IPS-18a (cell line): Measurements from ENCODE around the gene MRE11.
A peak's percentile ranks its signal among the peaks of the same experiment; 100 is the strongest.
"Not testable (repeated sequence)": the region's sequence is repeated elsewhere in the genome, so short reads cannot be mapped to it uniquely, and the experiment has no call there.

Experiments
- H3K27ac ChIP-seq: one replicate; pipeline ENCODE4 v1.5.1; 2013; ENCODE audit warnings: low read length
- H3K27me3 ChIP-seq: one replicate; pipeline ENCODE4 v1.6.1; 2013; ENCODE audit warnings: mild to moderate bottlenecking, low read length; ENCODE audit not compliant: control insufficient read depth, insufficient read depth
- H3K36me3 ChIP-seq: one replicate; pipeline ENCODE4 v1.6.1; 2013; ENCODE audit warnings: low read depth, low read length; ENCODE audit not compliant: control insufficient read depth
- H3K4me1 ChIP-seq: one replicate; pipeline ENCODE4 v1.6.1; 2013; ENCODE audit warnings: low read depth, low read length; ENCODE audit not compliant: control insufficient read depth
- H3K4me3 ChIP-seq: one replicate; pipeline ENCODE4 v1.5.1; 2013; ENCODE audit warnings: low read length
- H3K9ac ChIP-seq: one replicate; pipeline ENCODE4 v1.6.1; 2013; ENCODE audit warnings: mild to moderate bottlenecking, low read length, moderate library complexity
- H3K9me3 ChIP-seq: one replicate; pipeline ENCODE4 v1.6.1; 2013; ENCODE audit warnings: low read depth, low read length; ENCODE audit not compliant: control insufficient read depth

Gene MRE11

DNA sequence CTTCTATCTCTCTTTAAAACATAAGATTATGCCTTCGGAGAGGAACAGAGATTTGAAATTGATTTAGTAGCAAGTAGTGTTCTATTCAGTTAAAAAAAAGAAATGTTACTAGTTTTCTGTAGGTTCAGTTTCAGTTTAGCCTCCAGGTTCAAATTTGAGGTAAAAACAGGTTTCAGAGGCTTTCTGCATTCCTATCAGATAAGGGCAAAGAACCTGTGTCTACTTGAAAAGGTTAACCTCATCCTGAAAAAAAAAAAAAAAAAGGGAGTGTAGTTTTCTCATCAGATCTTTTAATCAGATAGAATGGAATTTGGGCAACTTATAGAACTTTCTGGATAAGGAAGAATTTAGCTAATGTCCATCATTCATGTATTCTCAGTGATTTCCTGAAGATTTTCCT, 30.7 kb upstream of the MRE11 start:
- no peaks in the 10 kb centered on the region for H3K27me3 ChIP-seq
- no peaks in the 10 kb centered on the region for H3K4me1 ChIP-seq
- no peaks in the 10 kb centered on the region for H3K36me3 ChIP-seq
- H3K4me3 ChIP-seq, result no peak overlapping the region
- H3K9ac ChIP-seq, result no peak overlapping the region
- no peaks in the 10 kb centered on the region for H3K9me3 ChIP-seq
- no peak overlapping the region for H3K27ac ChIP-seq

- Histone ChIP-seq H3K9ac (no peak overlapping the region), H3K9me3 (no peaks in the 10 kb centered on the region), H3K4me1 (no peaks in the 10 kb centered on the region), H3K27me3 (no peaks in the 10 kb centered on the region), H3K4me3 (no peak overlapping the region), H3K36me3 (no peaks in the 10 kb centered on the region), H3K27ac (no peak overlapping the region)
Observed at GRCh38 chr11:94521684-94522083, 28.0 kb upstream of the MRE11 start.

DNA sequence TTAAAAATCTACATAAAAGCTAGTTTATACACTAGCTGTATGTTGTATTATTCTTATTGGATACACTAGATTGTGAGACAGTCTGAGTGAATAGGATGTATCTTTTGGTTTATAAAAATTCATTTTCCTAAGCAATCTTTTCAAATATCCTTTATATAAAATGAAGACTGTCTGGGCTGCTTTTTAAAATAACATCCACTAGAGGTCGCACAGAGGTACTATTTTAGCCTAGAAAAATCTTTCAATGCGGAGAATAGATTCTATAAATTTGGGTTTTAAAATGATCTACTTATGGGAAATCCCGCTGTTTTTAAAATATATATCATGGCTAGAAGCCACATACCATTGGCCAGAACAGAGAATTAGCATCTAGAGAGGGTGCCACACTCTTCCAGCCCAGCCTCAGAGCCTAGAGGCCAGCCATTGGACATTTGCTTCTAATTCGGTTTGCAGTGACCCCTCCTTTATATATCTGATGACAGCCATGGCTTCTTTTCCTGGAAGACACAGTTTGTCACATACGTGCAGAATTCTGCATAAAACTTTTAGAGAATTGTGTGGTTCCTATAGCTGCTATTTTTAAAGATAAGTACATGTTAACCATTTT, 25.9 kb upstream of the MRE11 start:
- Histone ChIP-seq H3K9me3 (no peaks in the 10 kb centered on the region), H3K9ac (no peak overlapping the region), H3K4me1 (no peaks in the 10 kb centered on the region), H3K27ac (no peak overlapping the region), H3K27me3 (no peaks in the 10 kb centered on the region), H3K4me3 (no peak overlapping the region), H3K36me3 (no peaks in the 10 kb centered on the region)

- no peaks in the 10 kb centered on the region for H3K9me3 ChIP-seq
- H3K4me3 ChIP-seq, result no peak overlapping the region
- H3K36me3 ChIP-seq, result no peaks in the 10 kb centered on the region
- H3K4me1 ChIP-seq, result no peaks in the 10 kb centered on the region
- no peak overlapping the region for H3K9ac ChIP-seq
- peaks cover 3% of the 10 kb centered on the region for H3K27me3 ChIP-seq
- no peak overlapping the region for H3K27ac ChIP-seq
Observed at GRCh38 chr11:94518300-94518699, 24.7 kb upstream of the MRE11 start.

DNA sequence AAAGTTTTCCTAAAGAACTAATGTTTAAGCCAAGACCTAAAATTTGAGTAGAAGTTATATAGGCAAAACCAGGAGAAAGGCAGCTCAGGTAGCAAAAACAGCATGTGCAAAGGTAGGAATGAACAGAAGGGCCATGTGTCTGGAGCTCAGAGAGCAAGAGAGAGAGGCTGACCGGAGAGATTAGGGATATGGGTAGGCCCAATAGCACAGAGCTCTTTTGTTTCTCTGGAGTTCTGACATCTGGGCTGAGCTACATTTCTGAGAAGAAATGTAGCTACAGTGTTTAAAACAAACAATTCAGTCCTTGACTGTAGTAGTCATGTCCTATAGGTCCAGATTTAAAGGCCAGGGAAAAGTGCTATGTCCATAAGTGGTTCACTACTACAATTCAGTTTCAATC, 23.1 kb upstream of the MRE11 start:
- Histone ChIP-seq H3K27me3 (peaks cover 17% of the 10 kb centered on the region), H3K27ac (no peak overlapping the region), H3K4me3 (no peak overlapping the region)

GRCh38 chr11:94515398-94515797, 21.8 kb upstream of the MRE11 start:
- Histone ChIP-seq H3K27me3 (peaks cover 20% of the 10 kb centered on the region), H3K4me3 (no peak overlapping the region), H3K27ac (no peak overlapping the region), H3K9me3 (no peaks in the 10 kb centered on the region), H3K9ac (no peak overlapping the region), H3K4me1 (peaks cover 3% of the 10 kb centered on the region), H3K36me3 (no peaks in the 10 kb centered on the region)

More for the DNA sequence above, 23.1 kb upstream of the MRE11 start:
- Histone ChIP-seq H3K4me1 (peaks cover 3% of the 10 kb centered on the region), H3K9ac (no peak overlapping the region), H3K9me3 (no peaks in the 10 kb centered on the region), H3K36me3 (no peaks in the 10 kb centered on the region)

DNA sequence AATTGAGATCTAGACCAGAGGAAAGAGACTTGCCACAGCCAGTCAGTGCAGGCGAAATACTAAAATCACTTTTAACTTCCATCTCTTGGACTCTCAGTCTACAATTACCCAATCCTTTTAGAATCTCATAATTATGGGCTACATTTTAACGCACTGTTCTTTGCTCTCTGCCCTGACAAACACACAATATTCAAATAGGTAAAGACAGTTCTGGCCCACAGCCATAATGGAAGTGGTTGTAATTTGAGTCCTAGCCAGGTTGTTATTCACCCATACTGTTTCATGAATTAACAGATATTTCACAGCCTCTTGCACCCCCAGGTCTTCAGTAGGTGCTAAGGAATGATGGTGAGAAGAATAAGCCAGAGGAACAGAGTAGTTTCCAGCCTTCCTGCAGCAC, 19.4 kb upstream of the MRE11 start:
- Histone ChIP-seq H3K4me3 (no peak overlapping the region), H3K9me3 (no peaks in the 10 kb centered on the region), H3K27ac (no peak overlapping the region), H3K4me1 (peaks cover 3% of the 10 kb centered on the region), H3K36me3 (no peaks in the 10 kb centered on the region), H3K9ac (no peak overlapping the region), H3K27me3 (peaks cover 20% of the 10 kb centered on the region)

DNA sequence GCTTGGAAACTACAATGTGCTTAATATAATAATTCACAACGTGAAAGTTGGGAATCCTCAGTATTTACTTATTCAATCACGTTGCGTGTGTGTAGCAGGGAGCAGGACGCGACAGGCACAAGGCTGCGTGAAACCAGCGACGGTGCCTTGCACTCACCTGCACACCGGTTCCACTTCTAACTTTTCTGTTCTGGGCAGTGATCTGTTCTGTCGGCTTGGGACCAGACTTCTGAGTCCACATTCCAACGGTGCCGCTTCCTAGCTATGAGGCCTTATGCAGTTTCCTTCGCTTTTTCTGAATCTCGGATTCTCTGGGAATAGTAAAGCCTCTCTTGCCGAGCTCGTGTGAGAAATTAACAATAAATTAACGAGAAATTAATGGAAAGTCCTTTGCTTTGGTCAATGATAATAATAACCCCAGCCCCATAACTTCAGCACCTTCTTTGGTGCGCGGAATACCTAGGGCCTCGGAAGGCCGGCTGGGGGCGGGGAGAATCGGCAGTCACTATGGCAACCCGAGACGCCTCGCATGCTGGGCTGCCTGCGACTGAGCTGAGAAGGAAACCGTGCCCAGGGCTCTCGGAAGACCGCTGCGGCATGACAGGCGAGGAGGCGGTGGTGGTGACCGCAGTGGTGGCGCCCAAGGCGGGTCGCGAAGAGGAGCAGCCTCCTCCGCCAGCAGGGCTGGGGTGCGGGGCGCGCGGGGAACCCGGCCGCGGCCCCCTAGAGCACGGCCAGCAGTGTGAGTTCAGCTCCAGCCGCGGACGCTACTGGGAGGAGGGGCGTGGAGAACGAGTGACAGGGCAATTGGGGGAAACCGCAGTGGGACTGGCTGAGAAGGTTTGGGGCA, 18.5 kb upstream of the MRE11 start, which contains the start of gene C11orf97:
Gene C11orf97 (plus strand): TSS at position 530 of the 850 bp plus-strand sequence. CDS start 68 bp downstream, at position 598.
- no peak within 1 kb of the TSS for H3K27ac ChIP-seq
- H3K27me3 ChIP-seq, result peaks cover 20% of the 10 kb centered on the region
- H3K4me3 ChIP-seq, result peak within 1 kb of the TSS; percentile 68
- peaks cover 3% of the 10 kb centered on the region for H3K4me1 ChIP-seq
- H3K9me3 ChIP-seq, result no peaks in the 10 kb centered on the region
- no peak within 1 kb of the TSS for H3K9ac ChIP-seq
- H3K36me3 ChIP-seq, result no peaks in the 10 kb centered on the region

DNA sequence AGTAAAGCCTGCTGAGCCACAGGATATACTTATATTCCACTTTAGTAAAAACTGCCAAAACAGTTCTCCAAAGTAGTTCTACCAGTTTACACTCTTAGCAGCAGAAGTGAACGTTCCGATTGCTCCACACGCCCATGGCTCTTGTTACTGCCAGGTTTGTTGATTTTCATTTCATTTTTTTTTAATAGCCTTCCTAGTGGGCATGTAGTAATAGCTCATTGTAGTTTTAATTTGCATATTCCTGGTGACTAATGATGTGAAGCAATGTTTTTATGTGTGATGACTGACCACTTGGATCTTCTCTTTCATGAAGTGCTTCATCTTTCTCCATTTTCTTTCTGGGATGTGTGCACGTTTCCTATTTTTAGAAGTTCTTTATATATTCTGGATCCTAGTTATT, 13.8 kb upstream of the MRE11 start:
- H3K27me3 ChIP-seq, result peaks cover 9% of the 10 kb centered on the region
- peaks cover 3% of the 10 kb centered on the region for H3K4me1 ChIP-seq
- H3K27ac ChIP-seq, result no peak overlapping the region
- no peaks in the 10 kb centered on the region for H3K9me3 ChIP-seq
- H3K4me3 ChIP-seq, result no peak overlapping the region
- no peak overlapping the region for H3K9ac ChIP-seq
- no peaks in the 10 kb centered on the region for H3K36me3 ChIP-seq

- H3K36me3 ChIP-seq, H3K9ac ChIP-seq, H3K9me3 ChIP-seq, H3K27ac ChIP-seq, H3K4me1 ChIP-seq, H3K27me3 ChIP-seq, H3K4me3 ChIP-seq: not testable (repeated sequence)
Observed at GRCh38 chr11:94506513-94506912, 12.9 kb upstream of the MRE11 start.

GRCh38 chr11:94504689-94505293, 11.1 kb upstream of the MRE11 start:
- Histone ChIP-seq H3K9ac (no peak overlapping the region), H3K27ac (no peak overlapping the region), H3K36me3 (peaks cover 3% of the 10 kb centered on the region), H3K9me3 (no peaks in the 10 kb centered on the region), H3K4me3 (no peak overlapping the region), H3K27me3 (no peaks in the 10 kb centered on the region), H3K4me1 (no peaks in the 10 kb centered on the region)
